K562 (cell line): ENCODE data around the gene ZNRD2. TPM values are rescaled to one million over a fixed set of nuclear protein-coding genes. Genes with fewer than 3 reads are reported as not detected.

Experiments used
- ATAC-seq: fragments of 200-7000 bp; cut with Tn5 transposase; 3 replicates; pipeline ENCODE4 v1.9.1; 2020; ENCODE audit warnings: moderate library complexity
- BruUV-seq: library from RNA; stranded (reverse); fragments of 400-500 nt; replicated peaks from 2 replicates; lab custom pipeline; 2021; lab: Mats Ljungman, UMichigan
- CTCF ChIA-PET: fragments of 300-600 bp; formaldehyde crosslinking; extraction: SDS; loops from one replicate; lab custom pipeline; 2021; ENCODE audit warnings: low intra/inter-chr PET ratio; lab: Yijun Ruan, JAX
- POLR2A ChIA-PET: fragments of 300-600, 350-650 bp; sonication (Branson Sonifier 250); formaldehyde crosslinking; extraction: SDS; loops from one replicate; lab custom pipeline; 2021; ENCODE audit warnings: antibody characterized with exemption, inconsistent platforms; lab: Yijun Ruan, JAX
- DNase-seq, 4 experiments: peaks; one replicate each; pipeline versions ENCODE4 v3.0.0 to v3.0.0-alpha.2; 2011 to 2018; ENCODE audit warnings: low spot score in 3 of 4, mixed read lengths in 3 of 4; ENCODE audit errors: extremely low read depth in 1 of 4
- FAIRE-seq: peaks from 2 replicates; lab custom pipeline; 2011; peaks lifted over from hg19 to GRCh38; lab: Jason Lieb, UNC
- H2AFZ ChIP-seq: 2 replicates; pipeline ENCODE4 v1.6.0; 2011; ENCODE audit warnings: low read depth, low read length, control low read depth, inconsistent platforms
- H3K27ac ChIP-seq: fragments of 200-600 bp; 3 replicates; pipeline ENCODE4 v1.8.0; 2011; ENCODE audit warnings: low read depth, mild to moderate bottlenecking, control low read depth, inconsistent platforms, low read length, moderate library complexity, mixed read lengths; ENCODE audit errors: extremely low read depth
- H3K27me3 ChIP-seq, 2 experiments: fragments of 300-600 bp in 1 of 2; 2 replicates in 1 of 2; 3 replicates in 1 of 2; pipeline versions ENCODE4 v1.6.0 to v1.8.0; 2011; ENCODE audit warnings: inconsistent platforms in 2 of 2, low read length in 2 of 2, mild to moderate bottlenecking in 1 of 2, mixed read lengths in 1 of 2, moderate library complexity in 1 of 2; ENCODE audit not compliant: control insufficient read depth in 2 of 2, insufficient read depth in 2 of 2
- H3K36me3 ChIP-seq: fragments of 300-600 bp; 3 replicates; pipeline ENCODE4 v1.8.0; 2011; ENCODE audit warnings: mild to moderate bottlenecking, low read length, inconsistent platforms; ENCODE audit not compliant: control insufficient read depth, insufficient read depth
- H3K4me1 ChIP-seq, 2 experiments: fragments of 200-600 bp in 1 of 2; replicated peaks in 1 of 2; 2 replicates in 1 of 2; 3 replicates in 1 of 2; pipeline versions ENCODE4 v1.5.1 to v1.8.0; 2011; ENCODE audit warnings: inconsistent platforms in 2 of 2, low read length in 2 of 2, mild to moderate bottlenecking in 1 of 2, mixed read lengths in 1 of 2, moderate library complexity in 1 of 2; ENCODE audit not compliant: control insufficient read depth in 2 of 2, insufficient read depth in 2 of 2
- H3K4me2 ChIP-seq: 2 replicates; pipeline ENCODE4 v1.6.1; 2011; ENCODE audit warnings: low read length, control low read depth, inconsistent platforms, mixed read lengths; ENCODE audit not compliant: insufficient read depth
- H3K4me3 ChIP-seq: fragments of 200-600 bp; sonication (generic), shearing (Covaris generic); 2 replicates; pipeline ENCODE4 v1.5.1; 2016; ENCODE audit warnings: control low read depth, inconsistent platforms
- H3K79me2 ChIP-seq: fragments of 200-600 bp; 3 replicates; pipeline ENCODE4 v1.8.0; 2011; ENCODE audit warnings: low read length, inconsistent platforms; ENCODE audit not compliant: control insufficient read depth, insufficient read depth
- H3K9ac ChIP-seq, 2 experiments: 2 replicates each; pipeline versions ENCODE4 v1.6.0 to v1.6.1; 2011; ENCODE audit warnings: low read depth in 2 of 2, low read length in 2 of 2, control low read depth in 1 of 2, inconsistent platforms in 1 of 2, mild to moderate bottlenecking in 1 of 2, mixed read lengths in 1 of 2; ENCODE audit not compliant: insufficient read depth in 1 of 2
- H3K9me1 ChIP-seq: one replicate; pipeline ENCODE4 v1.6.0; 2011; ENCODE audit warnings: inconsistent platforms, mild to moderate bottlenecking, low read length, moderate library complexity; ENCODE audit not compliant: control insufficient read depth, insufficient read depth
- H3K9me3 ChIP-seq: replicated peaks from 2 replicates; pipeline ENCODE4 v1.5.1; 2011; ENCODE audit warnings: low read depth, low read length, inconsistent platforms; ENCODE audit not compliant: control insufficient read depth, insufficient read depth
- H4K20me1 ChIP-seq: replicated peaks from 2 replicates; pipeline ENCODE4 v1.6.1; 2011; ENCODE audit warnings: low read length, inconsistent platforms, mixed read lengths; ENCODE audit not compliant: control insufficient read depth, insufficient read depth
- ATF2 ChIP-seq: sonication (generic); formaldehyde crosslinking; IDR thresholded peaks from 2 replicates; pipeline ENCODE4 v1.8.1; 2022; ENCODE audit warnings: missing genetic modification reagents
- KAT2B ChIP-seq: IDR thresholded peaks from one replicate; pipeline ENCODE4 v1.6.1; 2012; ENCODE audit warnings: low read depth, mild to moderate bottlenecking, control low read depth, inconsistent platforms, low read length, moderate library complexity
- NFE2L1 ChIP-seq: fragments of 450-650 bp; IDR thresholded peaks from 2 replicates; pipeline ENCODE4 v1.6.1; 2016; ENCODE audit warnings: missing genetic modification characterization, low read depth, mild to moderate bottlenecking, missing compliant biosample characterization, moderate library complexity, borderline replicate concordance
- POLR2G ChIP-seq: fragments of 200-400 bp; formaldehyde crosslinking; IDR thresholded peaks from 2 replicates; pipeline ENCODE4 v1.6.1; 2017; ENCODE audit warnings: low read depth, mild to moderate bottlenecking, antibody characterized with exemption, low read length, moderate library complexity
- RBFOX2 ChIP-seq: fragments of 200-400 bp; formaldehyde crosslinking; IDR thresholded peaks from 2 replicates; pipeline ENCODE4 v1.6.1; 2017; ENCODE audit warnings: low read depth, mild to moderate bottlenecking, low read length, moderate library complexity
- RBM22 ChIP-seq: fragments of 200-400 bp; formaldehyde crosslinking; IDR thresholded peaks from 2 replicates; pipeline ENCODE4 v1.6.1; 2018; ENCODE audit warnings: low read length, low read depth; ENCODE audit not compliant: poor library complexity, severe bottlenecking
- SP1 ChIP-seq: sonication (generic); formaldehyde crosslinking; IDR thresholded peaks from 2 replicates; pipeline ENCODE4 v1.8.1; 2022; ENCODE audit warnings: mild to moderate bottlenecking, missing genetic modification reagents
- TEAD1 ChIP-seq, 2 experiments: fragments of 450-650 bp in 1 of 2; sonication (generic) in 1 of 2; formaldehyde crosslinking; IDR thresholded peaks; 2 replicates each; pipeline versions ENCODE4 v1.4.0 to v1.8.0; 2020 to 2022; ENCODE audit warnings: mild to moderate bottlenecking in 2 of 2, missing genetic modification reagents in 1 of 2
- ZBTB11 ChIP-seq, 3 experiments: fragments of 200-800 bp in 1 of 3; fragments of 250-450 bp in 1 of 3; fragments of 450-650 bp in 1 of 3; sonication (Bioruptor Pico) in 1 of 3; sonication (Bioruptor generic) in 1 of 3; formaldehyde crosslinking in 1 of 3; IDR thresholded peaks; 2 replicates each; pipeline versions ENCODE4 v1.6.1 to v1.8.0; 2016 to 2022; ENCODE audit warnings: mild to moderate bottlenecking in 2 of 3, missing genetic modification characterization in 2 of 3, missing compliant biosample characterization in 1 of 3, moderate library complexity in 1 of 3
- ZNF12 ChIP-seq: sonication (generic); formaldehyde crosslinking; IDR thresholded peaks from 2 replicates; pipeline ENCODE4 v1.4.0; 2020; ENCODE audit warnings: mild to moderate bottlenecking, missing genetic modification reagents
- WGBS: fragments of 100-300 bp; shearing (Covaris generic); methylation state at CpG from one replicate; pipeline ENCODE4 v1.1.6; 2016; ENCODE audit warnings: low coverage, mixed read lengths; ENCODE audit not compliant: insufficient coverage; ENCODE audit errors: missing lambda C conversion rate; 5-methylcytosine and 5-hydroxymethylcytosine counted together
- in situ Hi-C: fragments of 300-500 bp; cut with MboI; formaldehyde crosslinking; loops from 4 replicates; pipeline ENCODE4 v1.15.0; 2018; ENCODE audit warnings: inconsistent platforms, mixed read lengths
- intact Hi-C: fragments of 100-400 bp; cut with micrococcal nuclease; formaldehyde crosslinking; loops from 2 replicates; pipeline ENCODE4 v1.14.2; 2022
- polyA plus RNA-seq, 8 experiments: library from polyadenylated mRNA; depleted of rRNA in 4 of 8; stranded (reverse) in 5 of 8; unstranded in 3 of 8; fragments of >200 nt; fragmentation: Nextera tagmentation in 2 of 8; fragmentation: Illumina TruSeq in 1 of 8; extraction: Ambion mirVana in 2 of 8; extraction: Trizol in 1 of 8; gene quantifications; 2 replicates each; pipeline versions ENCODE4 v1.2.1 to v1.2.3, GENCODE V29; 2011 to 2014; ENCODE audit warnings: inconsistent platforms in 1 of 8, missing spikeins in 1 of 8
- total RNA-seq, 7 experiments: library from RNA; depleted of rRNA in 6 of 7; stranded (reverse); fragments of >200 nt in 6 of 7; fragmentation: Illumina TruSeq in 2 of 7; extraction: Trizol in 2 of 7; gene quantifications; 2 replicates each; pipeline versions ENCODE4 v1.2.1 to v1.2.3, GENCODE V29; 2011 to 2021; ENCODE audit warnings: low replicate concordance in 1 of 7

Gene ZNRD2
- total and polyA plus RNA-seq, 9 of the 15 experiments (the other 6 are each of a cell fraction or from before 2014, with no cell fraction given), result 13.4 to 129 (median 60.4) TPM

GRCh38 chr11:65538232-65538914 is 31.9 kb upstream of the ZNRD2 start:
- no peak overlapping the region for H3K4me3 ChIP-seq
- intact Hi-C loops, result no loop called here
- CTCF ChIA-PET, result no interaction called here

More at GRCh38 chr11:65538232-65538914, 31.9 kb upstream of the ZNRD2 start:
- no peaks in the 10 kb centered on the region for H4K20me1 ChIP-seq
- in situ Hi-C loops, result no loop called here
- no peak overlapping the region for H3K27ac ChIP-seq
- POLR2A ChIA-PET, result interaction anchor here (0.7 to 6.5 kb wide), 7 partner anchors 8 to 115 kb away, joined by 3 to 48 read pairs (median 4); partner anchors contain the start of genes NEAT1 and SCYL1
- WGBS, result 93% methylated on average over 39 of the region's 43 CpGs
- TF ChIP-seq KAT2B (no peak), NFE2L1 (tag) (no peak), SP1 (CRISPR knock-in tag) (no peak), ATF2 (no peak), ZNF12 (CRISPR knock-in tag) (no peak), RBFOX2 (peak; percentile 32; the same call in 1 of the 2 replicates), ZBTB11 (CRISPR knock-in tag; IDR thresholded peaks at IDR 0.05) (no peak), POLR2G (peak; percentile 12; the same call in 1 of the 2 replicates), RBM22 (peak; percentile 36), TEAD1 (CRISPR knock-in tag; IDR thresholded peaks at IDR 0.05) (no peak)
- H3K36me3 ChIP-seq, result peaks cover 53% of the 10 kb centered on the region; the same call in 1 of the 3 replicates
- no peaks in the 10 kb centered on the region for H3K9me3 ChIP-seq
- ATAC-seq, result no peak
- H3K4me2 ChIP-seq, result no peak overlapping the region
- no peaks in the 10 kb centered on the region for H3K27me3 ChIP-seq
- H3K9me1 ChIP-seq, result no peaks in the 10 kb centered on the region
- no peak for DNase-seq
- H3K79me2 ChIP-seq, result no peaks in the 10 kb centered on the region; the same call in 2 of the 3 replicates
- no peak overlapping the region for H2AFZ ChIP-seq
- FAIRE-seq, result no peak
- BruUV-seq, result TSS peak; percentile 58
- H3K4me1 ChIP-seq, result peaks cover 9 to 46% of the 10 kb centered on the region in 2 experiments
- H3K9ac ChIP-seq, result no peak overlapping the region
